Measurements from ENCODE around the gene RAB17. TPM values are rescaled to one million over a fixed set of nuclear protein-coding genes. Genes with fewer than 3 reads are reported as not detected.

The RAB17 gene
- total and polyA plus RNA-seq, 2 of the 8 experiments (the other 6 are each of a cell fraction or from before 2014, with no cell fraction given): 42.6 to 83.4 TPM

GRCh38 chr2:237593596-237594320 lies 3.2 kb upstream of the RAB17 start:
- no peak overlapping the region for H2AFZ ChIP-seq (ENCODE audit: low read length)
- peak overlapping the region; percentile 24 for H3K56ac ChIP-seq (replicated peaks; ENCODE audit: insufficient read length, low read depth, low read length)
- DNase-seq (ENCODE audit: low read depth in 1 of 2, low spot score in 2 of 2): no peak
- FAIRE-seq: no peak
- peak overlapping the region; percentile 91 for H2BK5ac ChIP-seq (ENCODE audit: low read depth, low read length)
- peak overlapping the region; percentile 96 for H2BK120ac ChIP-seq (replicated peaks; ENCODE audit: low read depth, low read length)
- H3K79me2 ChIP-seq (ENCODE audit: control insufficient read depth in 1 of 2, insufficient read depth in 2 of 2, low read length in 2 of 2): peaks cover 4 to 17% of the 10 kb centered on the region in 2 experiments; a peak in 2 of 4 replicates
- peak overlapping the region; percentile 77; the same call in 1 of the 2 replicates for H2BK15ac ChIP-seq (ENCODE audit: low read length)
- POLR2A ChIA-PET (ENCODE audit: partially characterized antibody): interaction anchor here (0.9 to 2.6 kb wide), 7 partner anchors 8 to 96 kb away, joined by 3 to 14 read pairs (median 5); partner anchors contain the start of gene PRLH
- no peaks in the 10 kb centered on the region for H4K20me1 ChIP-seq (replicated peaks in 1 of 2; ENCODE audit: control insufficient read depth in 1 of 2, insufficient read depth in 2 of 2, low read length in 2 of 2)
- peak overlapping the region; percentile 99 for H2BK12ac ChIP-seq (ENCODE audit: low read depth, low read length)
- H3K27ac ChIP-seq (ENCODE audit: low read depth, low read length): peak overlapping the region; percentile 9; the same call in 1 of the 2 replicates
- H3K4me2 ChIP-seq (ENCODE audit: insufficient read depth in 1 of 2, low read depth in 2 of 2, low read length in 2 of 2): peak overlapping the region; percentile 32 to 37; a peak in 3 of 4 replicates
- H3K27me3 ChIP-seq (replicated peaks in 1 of 4; ENCODE audit: control insufficient read depth in 3 of 4, extremely low read depth in 1 of 4, insufficient read depth in 3 of 4, low read length in 3 of 4): no peaks in the 10 kb centered on the region
- peak overlapping the region; percentile 79 for H4K5ac ChIP-seq (ENCODE audit: insufficient read length, low read depth, low read length)
- H3K9ac ChIP-seq (replicated peaks in 1 of 4; ENCODE audit: extremely low read depth in 1 of 4, low read depth in 3 of 4, low read length in 3 of 4): no peak overlapping the region; a peak in 1 of 7 replicates
- 76% methylated on average over 17 of the region's 17 CpGs; no CpG with 5 or more reads in 1 of the 2 experiments for WGBS, 2 experiments (ENCODE audit: extremely low coverage in 1 of 2, insufficient coverage in 1 of 2, insufficient read length in 1 of 2, insufficient replicate concordance in 2 of 2, low coverage in 1 of 2, low lambda C conversion rate in 2 of 2, missing lambda C conversion rate in 1 of 2)
- no peak overlapping the region for H3K23ac ChIP-seq (ENCODE audit: insufficient read length)
- CTCF ChIA-PET (ENCODE audit: partially characterized antibody): interaction anchor here (0.6 to 6.9 kb wide), 14 partner anchors 9 to 966 kb away, joined by 3 to 47 read pairs (median 4); no protein-coding TSS in a partner anchor
- H3K4me1 ChIP-seq (replicated peaks in 1 of 4; ENCODE audit: control insufficient read depth in 3 of 4, insufficient read depth in 4 of 4, low read length in 3 of 4): peaks cover 18 to 54% (median 36%) of the 10 kb centered on the region in 4 experiments
- H2BK20ac ChIP-seq (ENCODE audit: low read length): peak overlapping the region; percentile 96
- H4K8ac ChIP-seq (ENCODE audit: extremely low read depth, insufficient read depth, low read length): peak overlapping the region; percentile 51
- H2AK5ac ChIP-seq (ENCODE audit: low read depth, low read length): peak overlapping the region; percentile 98
- peaks cover 4% of the 10 kb centered on the region for H3K23me2 ChIP-seq (ENCODE audit: low read depth, low read length)
- H3K4me3 ChIP-seq (ENCODE audit: extremely low read depth in 1 of 4, insufficient read depth in 2 of 4, low read depth in 3 of 4, low read length in 4 of 4): peak overlapping the region in 1 of 4 experiments; percentile 24; a peak in 1 of 8 replicates
- H4K91ac ChIP-seq (replicated peaks; ENCODE audit: insufficient read length, low read length): peak overlapping the region; percentile 98
- H3K79me1 ChIP-seq (ENCODE audit: low read depth, low read length): no peaks in the 10 kb centered on the region
- peak overlapping the region; percentile 95 for H3K18ac ChIP-seq (ENCODE audit: extremely low read depth, low read length)
- H3K4ac ChIP-seq (replicated peaks; ENCODE audit: insufficient read length, low read depth, low read length): peak overlapping the region; percentile 82
- H3K9me3 ChIP-seq (ENCODE audit: insufficient read depth in 2 of 2, low read depth in 1 of 2, low read length in 1 of 2): no peaks in the 10 kb centered on the region
- no peaks in the 10 kb centered on the region for H3K36me3 ChIP-seq (ENCODE audit: control insufficient read depth in 2 of 4, insufficient read depth in 4 of 4, low read length in 3 of 4)
- peak overlapping the region; percentile 82 for H3K14ac ChIP-seq (ENCODE audit: insufficient read length)
- TF ChIP-seq TEAD4 (IDR thresholded peaks at IDR 0.05; ENCODE audit: low read depth, low read length) (no peak), FOSL1 (IDR thresholded peaks at IDR 0.05; ENCODE audit: insufficient read depth, low read depth, low read length) (no peak), KDM4A (IDR thresholded peaks at IDR 0.05; ENCODE audit: low read depth, low read length, severe bottlenecking) (no peak)

Measured in H1 (cell line).